GM04503 (cell line): ENCODE data around the gene ARL2BP.
"Not testable (repeated sequence)": the region's sequence is repeated elsewhere in the genome, so short reads cannot be mapped to it uniquely, and the experiment has no call there.

Experiments
- DNase-seq: peaks from one replicate; pipeline ENCODE4 v3.0.0-alpha.2; 2012; ENCODE audit warnings: low read depth

The ARL2BP gene

DNA sequence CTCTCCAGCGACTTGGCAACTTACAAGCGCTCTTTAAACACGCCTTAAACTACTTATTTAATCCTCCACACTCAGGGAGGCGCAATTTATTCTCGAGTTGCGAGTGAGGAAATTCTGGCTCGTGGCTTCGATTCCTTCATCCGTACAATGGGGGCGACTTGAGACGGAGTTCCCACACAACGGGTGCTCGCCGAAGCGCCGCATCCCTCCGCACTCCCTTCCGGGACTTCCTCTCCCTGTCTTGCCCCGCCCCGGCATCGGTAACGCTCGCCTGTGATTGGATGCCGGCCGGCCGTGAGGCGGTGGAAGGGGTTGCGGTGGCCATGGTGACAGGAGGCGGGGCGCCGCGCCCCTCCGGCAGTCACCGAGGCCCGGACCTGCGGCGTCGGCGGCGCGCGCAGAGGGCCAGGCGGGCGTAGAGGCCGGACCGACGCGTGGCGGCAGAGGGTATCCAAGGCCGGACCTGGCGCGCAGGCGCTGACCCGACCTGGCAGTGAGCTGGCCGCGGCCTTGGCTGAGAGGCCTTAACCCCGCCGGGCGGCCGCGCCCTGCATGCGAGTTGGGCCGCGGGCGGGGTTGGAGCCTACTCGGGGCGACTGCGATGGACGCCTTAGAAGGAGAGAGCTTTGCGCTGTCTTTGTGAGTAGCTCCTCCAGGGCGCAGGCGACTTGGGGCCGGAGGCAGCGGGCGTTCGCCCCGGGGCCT lies at the start of gene ARL2BP:
Gene ARL2BP, plus strand, starts transcription at position 493 of the 705 bp plus-strand sequence. Its CDS starts 109 bp downstream, at position 602.
- DNase-seq: peak; percentile 82

DNA sequence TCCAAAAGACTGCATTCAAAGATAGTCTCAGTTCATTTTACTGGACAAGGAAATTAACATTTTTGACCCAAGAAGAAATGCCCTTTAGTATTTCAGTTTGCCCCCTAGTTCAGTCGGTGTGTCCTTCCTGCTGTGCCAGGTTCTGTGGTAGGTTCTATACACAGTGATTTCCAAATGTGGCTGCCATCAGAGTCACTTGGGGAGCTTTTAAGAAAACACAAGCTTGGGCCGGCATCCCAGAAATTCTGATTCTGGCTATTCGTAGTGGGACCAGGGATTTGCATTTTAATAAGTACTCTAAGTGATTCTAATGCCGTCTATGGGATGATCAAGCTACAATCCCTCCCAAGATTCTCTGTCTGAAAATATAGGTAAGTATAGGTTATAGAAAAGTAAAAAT lies 48.8 kb upstream of the ARL2BP start:
- no peak for DNase-seq

DNA sequence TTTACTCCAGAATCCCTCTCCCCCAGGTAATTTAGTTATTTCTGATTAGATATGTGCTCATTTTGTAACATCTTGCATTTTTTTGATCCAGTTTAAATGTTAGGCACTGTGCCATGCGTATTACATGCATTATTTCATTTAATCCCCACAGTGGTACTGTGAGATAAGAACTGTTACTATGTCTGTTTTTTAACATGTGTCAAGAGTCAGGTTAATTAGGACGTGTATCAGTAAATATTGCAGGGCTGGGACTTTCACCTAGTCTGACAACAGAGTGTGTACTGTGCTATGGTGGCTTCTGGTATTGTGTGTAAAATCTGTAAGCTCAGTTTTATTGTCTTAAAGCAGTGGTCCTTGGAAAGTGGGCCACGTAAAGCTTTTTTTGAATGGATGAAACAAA lies 48.3 kb upstream of the ARL2BP start:
- no peak for DNase-seq

DNA sequence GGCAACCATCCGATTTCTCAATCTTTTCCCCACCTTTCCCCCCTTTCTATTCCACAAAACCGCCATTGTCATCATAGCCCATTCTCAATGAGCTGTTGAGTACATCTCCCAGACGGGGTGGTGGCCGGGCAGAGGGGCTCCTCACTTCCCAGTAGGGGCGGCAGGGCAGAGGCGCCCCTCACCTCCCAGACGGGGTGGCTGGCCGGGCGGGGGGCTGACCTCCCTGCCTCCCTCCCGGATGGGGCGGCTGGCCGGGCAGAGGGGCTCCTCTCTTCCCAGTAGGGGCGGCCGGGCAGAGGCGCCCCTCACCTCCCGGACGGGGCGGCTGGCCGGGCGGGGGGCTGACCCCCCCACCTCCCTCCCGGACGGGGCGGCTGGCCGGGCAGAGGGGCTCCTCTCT lies 44.7 kb upstream of the ARL2BP start:
- DNase-seq: not testable (repeated sequence)

DNA sequence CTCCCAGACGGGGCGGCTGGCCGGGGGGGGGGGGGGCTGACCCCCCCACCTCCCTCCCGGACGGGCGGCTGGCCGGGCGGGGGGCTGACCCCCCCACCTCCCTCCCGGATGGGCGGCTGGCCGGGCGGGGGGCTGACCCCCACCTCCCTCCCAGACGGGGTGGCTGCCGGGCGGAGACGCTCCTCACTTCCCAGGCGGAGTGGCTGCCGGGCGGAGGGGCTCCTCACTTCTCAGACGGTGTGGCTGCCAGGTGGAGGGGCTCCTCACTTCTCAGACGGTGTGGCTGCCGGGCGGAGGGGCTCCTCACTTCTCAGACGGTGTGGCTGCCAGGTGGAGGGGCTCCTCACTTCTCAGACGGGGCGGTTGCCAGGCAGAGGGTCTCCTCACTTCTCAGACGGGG lies 44.1 kb upstream of the ARL2BP start:
- DNase-seq: not testable (repeated sequence)

- no peak for DNase-seq
Observed at GRCh38 chr16:57202095-57202886, 42.8 kb upstream of the ARL2BP start.

DNA sequence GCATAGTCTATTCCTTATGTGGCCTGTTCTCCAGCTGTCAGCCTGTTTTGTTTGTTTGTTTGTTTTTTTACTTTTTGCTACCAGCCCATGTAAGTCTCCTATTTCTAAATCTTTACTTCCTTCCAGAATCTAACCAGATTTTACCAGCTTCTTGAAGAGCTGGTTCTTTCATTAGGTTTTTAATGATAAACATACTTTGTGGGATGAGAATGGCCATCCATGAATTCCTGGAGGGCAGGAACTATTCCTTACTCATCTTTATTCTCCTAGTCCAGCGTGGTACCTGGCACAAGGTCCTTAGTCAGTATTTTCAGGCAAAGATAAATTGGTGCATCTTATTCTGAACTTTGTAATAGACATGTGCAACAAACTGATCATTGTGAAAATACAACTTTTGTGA lies 41.6 kb upstream of the ARL2BP start:
- DNase-seq: no peak

DNA sequence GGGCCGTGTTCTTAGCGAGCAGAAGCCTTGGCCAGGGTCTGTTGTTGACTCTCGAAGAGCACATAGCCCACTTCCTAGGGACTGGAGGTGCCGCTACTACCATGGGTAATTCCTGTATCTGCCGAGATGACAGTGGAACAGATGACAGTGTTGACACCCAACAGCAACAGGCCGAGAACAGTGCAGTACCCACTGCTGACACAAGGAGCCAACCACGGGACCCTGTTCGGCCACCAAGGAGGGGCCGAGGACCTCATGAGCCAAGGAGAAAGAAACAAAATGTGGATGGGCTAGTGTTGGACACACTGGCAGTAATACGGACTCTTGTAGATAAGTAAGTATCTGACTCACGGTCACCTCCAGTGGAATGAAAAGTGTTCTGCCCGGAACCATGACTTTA lies 40.4 kb upstream of the ARL2BP start:
- DNase-seq: no peak

- DNase-seq: no peak
Observed at GRCh38 chr16:57208926-57209325, 36.1 kb upstream of the ARL2BP start.

- no peak for DNase-seq
Observed at GRCh38 chr16:57209780-57210179, 35.3 kb upstream of the ARL2BP start.

- DNase-seq: no peak
Observed at GRCh38 chr16:57213462-57213861, 31.6 kb upstream of the ARL2BP start.

DNA sequence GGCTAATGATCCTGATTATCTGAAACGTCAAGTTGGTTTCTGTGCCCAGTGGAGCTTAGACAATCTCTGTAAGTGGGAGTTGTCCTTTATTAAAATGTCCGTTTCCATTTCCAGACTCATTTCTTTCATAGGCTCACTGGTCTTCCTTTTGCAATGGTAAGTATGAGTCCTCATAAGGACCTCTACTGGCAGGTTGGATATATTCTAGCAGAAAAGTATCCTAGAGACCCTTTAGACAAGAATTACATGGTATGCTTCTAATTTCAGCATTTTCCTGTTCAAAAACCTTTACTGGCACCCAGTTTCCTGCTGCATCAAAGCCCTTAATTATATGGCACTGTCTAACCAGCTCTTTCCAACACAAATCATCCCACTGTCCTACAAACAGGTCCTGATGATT lies 28.1 kb upstream of the ARL2BP start:
- no peak for DNase-seq

- DNase-seq: no peak
Observed at GRCh38 chr16:57223057-57223456, 22.0 kb upstream of the ARL2BP start.

DNA sequence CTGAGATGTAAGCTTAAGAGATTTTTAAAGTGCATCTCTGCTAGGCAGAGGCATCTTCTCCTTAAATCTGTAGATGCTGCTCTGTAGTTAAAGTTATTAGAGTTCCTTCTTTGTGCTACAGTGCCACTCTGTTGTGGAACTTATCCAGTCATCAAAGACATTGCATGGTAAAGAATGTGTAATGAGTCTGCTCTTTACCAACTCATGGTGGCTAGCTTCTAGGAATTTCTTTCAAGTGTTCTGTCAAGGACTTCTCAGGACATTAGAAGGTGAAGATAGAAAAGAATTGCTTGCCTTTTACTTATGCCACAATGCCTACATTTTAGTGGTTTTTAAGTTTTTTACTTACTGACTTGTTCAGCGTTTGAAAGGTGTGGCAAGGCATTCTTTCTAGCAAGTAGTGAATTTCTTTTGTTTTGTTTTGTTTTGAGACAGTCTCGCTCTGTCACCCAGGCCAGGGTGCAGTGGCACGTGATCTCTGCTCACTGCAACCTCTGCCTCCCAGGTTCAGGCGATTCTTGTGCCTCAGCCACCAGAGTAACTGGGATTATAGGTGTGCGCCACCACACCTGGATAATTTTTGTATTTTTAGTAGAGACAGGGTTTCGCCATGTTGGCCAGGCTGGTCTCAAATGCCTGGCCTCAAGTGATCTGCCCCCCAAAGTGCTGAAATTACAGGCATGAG lies 20.3 kb upstream of the ARL2BP start:
- DNase-seq: no peak

DNA sequence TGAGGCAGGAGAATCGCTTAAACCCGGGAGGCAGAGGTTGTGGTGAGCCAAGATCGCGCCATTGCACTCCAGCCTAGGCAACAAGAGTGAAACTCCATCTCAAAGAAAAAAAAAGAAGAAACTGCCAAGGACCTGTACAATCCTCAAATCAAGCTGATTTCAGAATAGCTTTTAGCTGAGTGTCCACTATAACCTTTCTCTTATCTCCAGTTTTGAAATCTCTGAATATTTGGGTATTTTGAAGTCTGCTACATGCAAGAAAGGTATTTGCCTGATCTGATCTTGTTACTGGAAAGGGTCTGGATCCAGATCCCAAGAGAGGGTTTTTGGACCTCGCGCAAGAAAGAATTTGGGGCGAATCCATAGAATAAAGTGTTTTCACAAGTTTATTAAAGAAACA lies 19.1 kb upstream of the ARL2BP start:
- no peak for DNase-seq

DNA sequence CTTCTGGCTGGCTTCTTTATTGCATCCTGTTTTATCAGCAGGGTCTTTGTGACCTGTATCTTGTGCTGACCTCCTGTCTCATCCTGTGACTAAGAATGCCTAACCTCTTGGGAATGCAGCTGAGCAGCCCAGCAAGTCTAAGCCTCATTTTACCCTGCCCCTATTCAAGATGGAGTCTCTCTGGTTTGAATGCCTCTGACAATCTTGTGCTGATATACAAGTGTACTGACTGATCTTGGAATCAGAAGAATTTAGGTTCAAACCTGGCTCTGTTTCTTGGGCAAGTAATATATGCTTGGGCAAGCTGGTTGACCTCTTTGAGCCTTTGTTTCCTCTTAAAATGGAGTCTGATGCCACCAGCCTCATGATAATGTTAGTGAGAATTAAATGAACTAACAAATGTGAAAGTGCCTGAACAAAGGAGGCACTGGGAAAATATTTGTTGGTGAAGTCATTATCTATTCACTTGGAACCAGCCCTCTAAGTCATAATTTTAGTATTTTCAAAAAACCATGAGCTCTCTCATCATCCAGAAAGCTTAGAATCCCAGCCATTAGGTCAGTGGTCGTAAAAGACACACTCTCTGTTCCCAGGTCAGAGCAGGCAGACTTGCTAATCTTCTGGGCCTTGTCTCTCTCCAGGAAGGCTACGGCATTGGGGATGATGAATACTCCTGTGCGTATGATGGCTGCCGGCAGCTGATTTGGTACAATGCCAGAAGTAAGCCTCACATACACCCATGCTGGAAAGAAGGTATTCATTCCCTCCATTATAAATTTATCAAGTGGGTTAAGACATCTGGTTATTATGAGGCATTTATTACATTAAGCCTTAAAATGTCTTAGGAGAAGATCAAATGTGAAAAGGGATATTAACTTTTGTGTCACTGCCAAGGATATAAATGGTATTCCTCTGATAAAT lies 18.1 kb upstream of the ARL2BP start:
- peak; percentile 44 for DNase-seq

GRCh38 chr16:57229079-57229478 lies 16.0 kb upstream of the ARL2BP start:
- no peak for DNase-seq

DNA sequence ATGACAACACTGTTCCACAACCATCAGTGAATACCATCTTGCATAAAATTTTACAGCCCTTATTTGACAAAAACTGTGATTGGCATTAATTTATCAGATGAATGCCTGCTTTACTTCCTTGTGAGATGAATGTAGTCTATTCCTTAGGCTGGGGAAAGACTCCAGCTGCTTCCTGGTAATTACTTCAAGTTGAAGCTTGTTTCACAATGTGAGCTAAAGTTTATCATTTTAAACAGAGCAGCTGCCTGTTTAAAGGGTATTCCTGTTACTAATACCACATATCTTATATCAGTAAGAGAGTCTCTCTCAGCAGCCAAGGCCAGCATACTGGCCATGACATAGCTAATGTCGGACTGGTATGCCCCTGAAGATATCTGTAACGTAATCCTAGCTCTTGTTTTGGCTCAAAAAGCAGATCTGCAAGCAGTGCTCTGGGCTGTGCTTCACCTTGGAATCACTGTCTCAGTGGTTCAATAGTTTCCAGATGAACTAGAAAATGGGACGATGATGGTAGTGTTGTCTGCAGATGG lies 13.2 kb upstream of the ARL2BP start:
- no peak for DNase-seq

GRCh38 chr16:57233944-57234706 lies 10.9 kb upstream of the ARL2BP start:
- no peak for DNase-seq

DNA sequence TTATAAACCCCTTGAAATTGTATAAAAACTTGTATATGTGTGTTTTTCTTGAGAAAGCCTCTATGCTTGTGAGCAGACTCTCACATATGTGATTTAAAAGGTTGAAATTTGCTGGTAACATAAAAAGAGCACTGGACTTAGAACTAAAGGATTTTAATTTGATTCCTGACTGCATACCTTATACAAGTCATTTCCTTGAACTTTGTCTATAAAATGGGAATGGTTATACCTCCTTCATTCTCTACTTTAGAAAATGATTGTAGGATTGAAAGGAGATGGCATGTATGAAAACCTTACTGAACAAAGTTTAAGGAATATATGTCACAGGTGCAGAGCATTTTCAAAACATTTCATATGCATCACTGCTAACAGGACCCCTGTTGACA lies 10.4 kb upstream of the ARL2BP start:
- no peak for DNase-seq
